ENCODE results near the gene CFAP97D2. TPM values are rescaled to one million over a fixed set of nuclear protein-coding genes. Genes with fewer than 3 reads are reported as not detected.

CFAP97D2 gene
- total and polyA plus RNA-seq, 12 donors: not detected

DNA sequence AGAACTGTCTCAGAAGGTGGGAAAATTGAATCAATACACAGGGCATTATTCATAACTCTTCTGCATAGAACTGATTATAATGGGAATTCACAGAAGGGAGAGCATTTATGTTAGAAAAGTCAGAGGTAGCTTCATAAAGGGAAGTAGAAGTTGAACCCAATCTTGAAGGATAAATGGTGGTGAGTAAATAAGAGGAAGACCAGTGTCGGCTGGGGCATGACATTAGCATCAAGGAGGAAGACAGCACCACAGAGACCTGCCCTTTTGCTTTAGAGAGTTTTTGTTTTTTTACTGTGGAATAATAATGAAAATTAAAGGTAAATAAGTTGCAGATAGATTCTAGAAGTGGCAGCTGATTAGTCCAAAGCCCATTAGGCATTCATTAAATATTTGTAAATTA, 77.5 kb downstream of the CFAP97D2 start:
- no peak overlapping the region for H3K27ac ChIP-seq
- H3K4me3 ChIP-seq: no peak overlapping the region
- H3K9me3 ChIP-seq: no peaks in the 10 kb centered on the region
- DNase-seq (no peak), ATAC-seq (no peak)
- H3K27me3 ChIP-seq: no peaks in the 10 kb centered on the region
- peaks cover 0 to 100% (median 65%) of the 10 kb centered on the region in 9 donors for H3K36me3 ChIP-seq
- intact Hi-C loops (cut with DNase I): no loop called here
- H3K4me1 ChIP-seq: peaks cover 0 to 20% (median 4%) of the 10 kb centered on the region in 9 donors
- WGBS, 2 donors: 82 to 86% methylated on average over 1 of the region's 1 CpG
- TF ChIP-seq CTCF (IDR thresholded peaks at IDR 0.05): no peak

GRCh38 chr13:114257014-114257413, 78.0 kb downstream of the CFAP97D2 start:
- intact Hi-C loops (cut with DNase I): no loop called here
- ATAC-seq: no peak
- H3K27me3 ChIP-seq: no peaks in the 10 kb centered on the region
- peaks cover 0 to 100% (median 67%) of the 10 kb centered on the region in 9 donors for H3K36me3 ChIP-seq
- no peak for TF ChIP-seq CTCF (IDR thresholded peaks at IDR 0.05)
- no peak overlapping the region for H3K4me3 ChIP-seq
- H3K9me3 ChIP-seq: no peaks in the 10 kb centered on the region
- peaks cover 0 to 25% (median 5%) of the 10 kb centered on the region in 9 donors for H3K4me1 ChIP-seq
- 90 to 92% methylated on average over 4 of the region's 4 CpGs for WGBS, 2 donors
- no peak overlapping the region for H3K27ac ChIP-seq
- no peak for DNase-seq

DNA sequence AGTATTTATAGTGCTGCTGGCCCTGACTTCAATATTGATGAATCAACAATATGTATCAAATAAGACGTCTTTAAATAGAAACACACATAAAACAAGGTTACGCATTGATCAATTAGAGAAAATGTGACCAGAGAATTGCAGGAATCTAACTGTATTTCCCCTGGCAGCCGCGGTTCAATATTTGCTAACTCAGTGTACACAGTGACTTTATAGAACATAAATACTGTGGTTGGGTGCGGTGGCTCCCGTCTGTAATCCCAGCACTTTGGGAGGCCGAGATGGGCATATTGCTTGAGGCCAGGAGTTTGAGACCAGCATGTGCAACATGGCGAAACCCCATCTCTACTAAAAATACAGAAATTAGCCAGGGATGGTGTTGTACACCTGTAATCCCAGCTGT, 79.5 kb downstream of the CFAP97D2 start:
- 97 to 98% methylated on average over 8 of the region's 8 CpGs for WGBS, 2 donors
- Histone ChIP-seq H3K36me3 (peaks cover 0 to 100% (median 75%) of the 10 kb centered on the region in 9 donors), H3K27me3 (no peaks in the 10 kb centered on the region), H3K9me3 (no peaks in the 10 kb centered on the region), H3K4me3 (no peak overlapping the region), H3K27ac (no peak overlapping the region), H3K4me1 (peaks cover 0 to 25% (median 6%) of the 10 kb centered on the region in 9 donors)
- no peak for TF ChIP-seq CTCF (IDR thresholded peaks at IDR 0.05)
- DNase-seq (no peak), ATAC-seq (no peak)
- intact Hi-C loops (cut with DNase I): no loop called here

- no peak overlapping the region for H3K27ac ChIP-seq
- H3K27me3 ChIP-seq: no peaks in the 10 kb centered on the region
- intact Hi-C loops (cut with DNase I): no loop called here
- no peaks in the 10 kb centered on the region for H3K9me3 ChIP-seq
- TF ChIP-seq CTCF (IDR thresholded peaks at IDR 0.05): no peak
- H3K4me3 ChIP-seq: no peak overlapping the region
- 83 to 84% methylated on average over 7 of the region's 7 CpGs for WGBS, 2 donors
- H3K36me3 ChIP-seq: peaks cover 0 to 100% (median 82%) of the 10 kb centered on the region in 9 donors
- no peak for DNase-seq
- H3K4me1 ChIP-seq: peaks cover 0 to 25% (median 6%) of the 10 kb centered on the region in 9 donors
- ATAC-seq: no peak
These were observed 80.3 kb downstream of the CFAP97D2 start for GRCh38 chr13:114259374-114259773.
